ENCODE results near the gene MRTFA.
"Not testable (repeated sequence)": the region's sequence is repeated elsewhere in the genome, so short reads cannot be mapped to it uniquely, and the experiment has no call there.

Gene MRTFA

DNA sequence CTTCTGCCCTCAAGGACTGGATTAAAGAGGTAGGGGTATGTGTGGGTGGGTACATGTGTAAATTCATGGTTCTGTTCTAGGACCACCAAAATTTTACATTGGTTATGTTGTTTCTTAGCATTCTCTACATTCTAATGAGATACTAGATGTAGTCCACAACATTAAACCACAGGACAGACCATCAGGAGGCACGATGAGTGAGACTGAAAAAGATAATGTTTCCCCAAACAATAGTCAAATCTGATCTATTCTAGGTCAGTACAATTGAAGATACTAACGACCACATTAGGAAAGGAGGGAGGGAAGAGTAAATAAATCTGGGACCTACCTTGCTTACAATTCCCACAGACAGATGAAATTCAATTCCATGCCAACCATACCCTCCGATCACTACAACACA is 42.2 kb downstream of the MRTFA start:
- DNase-seq: no peak

GRCh38 chr22:40593460-40594273 is 42.9 kb downstream of the MRTFA start:
- DNase-seq: no peak

- no peak for DNase-seq
These were observed 44.0 kb downstream of the MRTFA start for GRCh38 chr22:40592352-40593113.

- DNase-seq: no peak
These were observed 47.8 kb downstream of the MRTFA start for GRCh38 chr22:40588726-40589125.

DNA sequence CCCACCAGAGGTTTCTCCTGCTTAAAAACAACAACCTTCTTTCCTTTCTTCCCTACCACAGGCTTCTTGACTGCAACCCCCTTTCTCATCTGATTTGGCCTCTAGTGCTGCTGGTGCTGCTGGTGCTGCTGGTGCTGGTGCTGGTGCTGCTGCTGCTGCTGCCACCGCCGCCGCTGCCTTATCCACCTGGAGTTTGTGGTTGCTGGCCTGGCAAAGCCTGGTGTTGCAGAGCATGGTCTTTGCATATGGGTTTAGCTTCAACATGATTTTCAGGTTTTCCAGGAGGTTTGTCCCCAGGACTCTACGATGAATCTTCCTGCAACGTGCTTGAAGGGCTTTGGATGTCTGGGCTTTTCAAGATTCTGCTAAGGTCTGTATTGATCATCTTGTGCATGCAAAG is 49.7 kb downstream of the MRTFA start:
- no peak for DNase-seq

- DNase-seq: no peak
These were observed 51.2 kb downstream of the MRTFA start for GRCh38 chr22:40585310-40585751.

DNA sequence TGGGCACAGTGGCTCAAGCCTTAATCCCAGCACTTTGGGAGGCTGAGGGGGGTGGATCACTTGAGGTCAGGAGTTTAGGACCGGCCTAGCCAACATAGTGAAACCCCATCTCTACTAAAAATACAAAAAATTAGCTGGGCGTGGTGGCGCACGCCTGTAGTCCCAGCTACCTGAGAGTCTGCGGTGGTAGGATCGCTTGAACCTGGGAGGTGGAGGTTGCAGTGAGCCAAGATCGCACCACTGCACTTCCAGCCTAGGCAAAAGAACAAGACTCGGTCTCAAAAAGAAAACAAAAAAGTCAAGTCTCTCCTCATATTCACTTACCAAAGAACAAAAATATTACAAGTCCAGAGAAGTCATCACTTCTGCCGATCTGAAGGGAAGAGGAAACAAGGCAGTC is 51.8 kb downstream of the MRTFA start:
- DNase-seq: not testable (repeated sequence)

DNA sequence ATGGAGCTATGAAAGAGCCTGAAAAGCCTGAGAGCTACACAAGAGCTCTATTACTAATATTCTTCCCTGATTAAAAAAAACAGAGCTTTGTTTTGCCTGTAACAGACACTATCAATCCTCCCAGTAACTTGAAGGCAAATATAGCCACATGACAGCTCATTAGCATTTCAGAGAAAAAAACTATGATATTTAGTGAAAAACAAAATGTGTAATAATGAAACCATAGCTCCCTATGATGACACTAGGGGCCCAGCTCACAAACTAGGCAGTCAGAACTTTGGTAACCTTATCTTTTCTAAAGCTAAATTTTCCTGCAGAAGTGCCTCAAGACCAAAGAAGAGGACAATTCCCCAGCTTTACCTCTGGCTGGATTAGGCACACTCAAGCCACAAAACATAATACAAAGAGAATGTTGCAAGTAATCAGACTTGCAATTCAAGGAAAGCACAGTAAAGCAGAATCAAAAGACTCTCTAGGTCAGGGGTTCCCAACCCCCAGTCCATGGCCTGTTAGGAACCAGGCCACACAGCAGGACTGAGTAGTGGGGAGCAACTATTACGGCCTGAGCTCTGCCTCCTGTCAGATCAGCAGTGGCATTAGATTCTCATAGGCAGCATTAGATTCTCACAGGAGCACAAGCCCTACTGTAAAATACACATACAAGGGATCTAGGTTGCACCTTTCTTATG is 53.3 kb downstream of the MRTFA start:
- no peak for DNase-seq

GRCh38 chr22:40582063-40582462 is 54.5 kb downstream of the MRTFA start:
- DNase-seq: no peak

GRCh38 chr22:40580631-40581030 is 55.9 kb downstream of the MRTFA start:
- DNase-seq: no peak

GRCh38 chr22:40578171-40578570 is 58.3 kb downstream of the MRTFA start:
- peak in 1 of 2 donors; percentile 17 for DNase-seq

- no peak for DNase-seq
These were observed 63.5 kb downstream of the MRTFA start for GRCh38 chr22:40572976-40573375.

DNA sequence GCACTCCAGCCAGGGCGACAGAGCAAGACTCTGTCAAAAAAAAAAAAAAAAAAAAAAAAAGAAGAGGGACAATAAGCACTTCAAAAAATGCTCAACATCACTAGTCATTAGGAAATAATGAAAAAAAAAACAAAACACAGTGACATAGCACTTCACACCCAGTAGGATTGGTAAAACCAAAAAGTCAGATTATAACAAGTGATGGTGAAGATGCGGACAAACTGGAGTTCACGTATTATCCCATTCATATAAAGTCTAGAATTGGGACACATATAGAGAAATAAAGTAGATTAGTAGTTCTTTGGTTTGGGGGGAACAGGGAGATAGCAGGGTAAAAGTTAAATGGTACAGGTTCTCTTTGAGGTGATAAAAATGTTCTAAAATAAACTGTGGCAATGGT is 64.6 kb downstream of the MRTFA start:
- no peak for DNase-seq

DNA sequence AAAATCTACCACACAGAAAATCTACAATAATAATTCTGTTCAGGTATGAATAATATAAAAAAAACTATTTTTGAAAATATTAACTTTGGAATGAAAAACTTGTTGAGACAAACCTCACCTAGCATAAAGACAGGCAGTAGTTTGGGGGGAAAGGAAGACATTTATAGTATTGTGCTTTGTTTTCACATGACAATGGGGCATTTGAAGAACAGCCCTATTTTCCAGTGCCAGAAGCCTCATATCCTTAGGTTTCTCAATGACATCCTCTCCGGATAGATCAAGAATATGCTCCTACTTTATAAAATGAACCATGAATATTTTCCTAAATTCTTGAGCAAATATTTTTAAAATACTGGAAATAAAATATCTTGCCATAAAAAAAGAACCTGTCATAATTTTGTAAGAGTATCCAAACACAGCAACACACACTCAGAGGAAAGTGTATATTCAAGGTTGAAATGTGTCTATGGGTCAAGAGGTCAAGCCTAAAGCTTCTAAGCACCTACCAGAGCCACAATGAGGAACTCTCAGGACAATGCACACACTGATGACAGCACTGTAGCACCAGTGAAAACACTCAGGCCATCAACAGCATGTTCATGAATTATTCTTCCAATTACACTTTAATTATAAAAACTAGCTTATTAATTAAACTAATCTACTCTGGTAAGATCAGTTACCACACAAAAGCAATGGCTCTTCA is 68.7 kb downstream of the MRTFA start:
- DNase-seq: no peak

DNA sequence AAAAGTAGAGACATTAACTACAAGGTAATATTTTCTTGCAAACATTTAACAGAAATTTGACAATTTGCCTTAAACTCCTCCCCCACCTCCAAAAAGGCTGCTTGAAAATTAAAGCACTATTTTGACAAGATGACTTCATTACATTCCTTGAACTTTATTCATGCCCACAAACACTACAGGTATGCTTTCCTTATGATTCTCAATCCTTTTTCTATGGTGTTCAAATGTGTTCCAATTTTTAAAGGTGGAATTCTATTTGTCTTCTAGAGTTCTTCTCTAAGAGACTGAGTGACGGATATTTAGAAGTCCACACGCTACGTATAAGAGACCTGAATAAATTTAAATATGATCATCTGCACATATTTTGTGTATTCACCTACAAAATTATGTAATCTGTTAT is 69.4 kb downstream of the MRTFA start:
- no peak for DNase-seq

DNA sequence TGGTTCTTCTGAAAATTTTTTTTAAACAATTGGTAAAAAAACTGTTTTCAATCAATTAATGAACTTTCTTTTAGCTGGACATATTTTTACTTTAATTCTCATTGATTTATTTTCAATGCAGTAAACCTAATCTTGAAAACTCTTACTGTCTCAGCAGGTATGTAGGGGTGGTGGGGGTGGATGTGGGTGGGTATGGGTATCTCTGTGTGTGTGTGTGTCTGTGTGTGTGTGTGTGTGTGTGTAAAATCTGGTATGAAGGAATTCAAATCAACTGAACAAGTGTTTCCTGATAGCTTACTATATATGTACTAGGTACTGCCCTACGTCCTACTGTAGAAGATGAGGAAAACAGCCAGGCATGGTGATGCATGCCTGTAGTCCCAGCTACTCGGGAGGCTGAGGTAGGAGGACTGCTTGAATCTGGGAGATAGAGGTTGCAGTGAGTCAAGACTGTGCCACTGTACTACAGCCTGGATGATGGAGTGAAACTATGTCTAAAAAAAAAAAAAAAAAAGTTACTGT is 75.5 kb downstream of the MRTFA start:
- no peak for DNase-seq

- no peak for DNase-seq
These were observed 76.0 kb downstream of the MRTFA start for GRCh38 chr22:40560551-40560950.

DNA sequence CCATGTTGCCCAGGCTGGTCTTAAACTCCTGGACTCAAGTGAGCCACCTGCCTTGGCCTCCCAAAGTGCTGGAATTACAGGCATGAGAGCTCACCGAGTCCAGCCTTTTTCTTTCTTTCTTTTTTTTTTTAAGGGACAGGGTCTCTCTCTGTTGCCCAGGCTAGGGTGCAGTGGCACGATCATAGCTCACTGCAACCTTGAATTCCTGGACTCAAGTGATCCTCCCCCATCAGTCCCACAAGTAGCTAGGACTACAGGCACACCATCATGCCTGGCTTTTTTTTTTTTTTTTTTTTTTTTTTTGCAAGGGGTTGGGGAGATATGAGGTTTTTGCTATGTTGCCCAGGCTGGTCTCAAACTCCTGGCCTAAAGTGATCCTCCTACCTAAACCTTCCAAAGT is 78.5 kb downstream of the MRTFA start:
- DNase-seq: no peak

GRCh38 chr22:40556641-40557040 is 79.9 kb downstream of the MRTFA start:
- no peak for DNase-seq

DNA sequence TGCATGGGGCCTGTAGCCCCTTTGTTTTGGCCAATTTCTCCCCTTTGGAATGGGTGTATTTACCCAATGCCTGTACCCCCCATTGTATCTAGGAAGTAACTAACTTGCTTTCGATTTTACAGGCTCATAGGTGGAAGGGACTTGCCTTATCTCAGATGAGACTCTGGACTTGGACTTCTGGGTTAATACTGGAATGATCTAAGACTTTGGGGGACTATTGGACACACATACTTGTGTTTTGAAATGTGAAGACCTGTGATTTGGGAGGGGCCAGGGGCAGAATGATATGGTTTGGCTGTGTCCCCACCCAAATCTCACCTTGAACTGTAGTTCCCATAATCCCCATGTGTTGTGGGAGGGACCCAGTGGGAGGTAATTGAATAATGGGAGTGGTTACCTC is 82.5 kb downstream of the MRTFA start:
- DNase-seq: not testable (repeated sequence)

DNA sequence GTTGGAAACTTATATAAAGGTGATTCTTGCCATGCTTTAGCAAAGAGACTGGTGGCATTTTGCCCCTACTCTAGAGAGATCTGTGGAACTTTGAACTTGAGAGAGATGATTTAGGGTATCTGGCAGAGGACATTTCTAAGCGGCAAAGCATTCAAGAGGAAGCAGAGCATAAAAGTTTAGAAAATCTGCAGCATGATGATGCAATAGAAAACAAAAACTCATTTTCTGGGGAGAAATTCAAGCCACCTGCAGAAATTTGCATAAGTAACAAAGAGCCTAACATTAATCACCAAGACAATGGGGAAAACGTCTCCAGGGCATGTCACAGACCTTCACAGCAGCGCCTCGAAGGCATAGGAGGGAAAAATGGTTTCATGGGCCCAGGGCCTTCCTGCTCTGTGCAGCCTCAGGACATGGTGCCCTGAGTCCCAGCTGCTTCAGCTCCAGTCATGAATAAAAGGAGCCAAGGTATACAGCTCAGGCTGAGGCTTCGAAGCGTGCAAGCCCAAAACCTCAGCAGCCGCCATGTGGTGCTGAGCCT is 83.4 kb downstream of the MRTFA start:
- DNase-seq: no peak

- DNase-seq: no peak
These were observed 84.4 kb downstream of the MRTFA start for GRCh38 chr22:40552070-40552469.
